NCI-H526 (cell line): ENCODE results near the gene SPDYE11.
"Not testable (repeated sequence)": the region's sequence is repeated elsewhere in the genome, so short reads cannot be mapped to it uniquely, and the experiment has no call there.

ENCODE experiments used
- DNase-seq, 2 experiments: peaks; one replicate each; lab custom pipeline; 2025; lab: John Stamatoyannopoulos, UW

The SPDYE11 gene, protein sequence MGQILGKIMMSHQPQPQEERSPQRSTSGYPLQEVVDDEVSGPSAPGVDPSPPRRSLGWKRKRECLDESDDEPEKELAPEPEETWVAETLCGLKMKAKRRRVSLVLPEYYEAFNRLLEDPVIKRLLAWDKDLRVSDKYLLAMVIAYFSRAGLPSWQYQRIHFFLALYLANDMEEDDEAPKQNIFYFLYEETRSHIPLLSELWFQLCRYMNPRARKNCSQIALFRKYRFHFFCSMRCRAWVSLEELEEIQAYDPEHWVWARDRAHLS

DNA sequence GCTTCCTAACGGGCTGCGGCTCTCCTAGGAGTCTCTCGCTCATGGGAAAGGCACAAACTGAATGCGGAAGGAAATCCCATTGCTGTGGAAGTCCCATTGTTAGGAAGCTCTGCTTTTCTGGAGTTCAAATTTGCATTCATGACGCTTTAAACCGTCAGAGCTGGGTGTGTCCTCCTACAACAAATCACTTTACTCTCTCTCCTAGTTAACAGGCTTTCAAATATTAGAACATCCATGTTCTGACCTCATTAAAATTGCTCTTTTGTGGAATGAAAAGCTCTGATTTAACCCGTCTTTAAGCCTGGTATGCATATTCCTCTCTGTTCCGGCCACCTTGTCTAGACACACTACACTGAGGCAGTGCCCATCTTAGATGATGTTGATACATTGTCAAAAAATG is at the start of gene SPDYE11:
Gene SPDYE11 (minus strand): TSS at position 101 of the 400 bp plus-strand sequence. CDS start 1,800 bp downstream, outside the sequence.
- DNase-seq = not testable (repeated sequence)

DNA sequence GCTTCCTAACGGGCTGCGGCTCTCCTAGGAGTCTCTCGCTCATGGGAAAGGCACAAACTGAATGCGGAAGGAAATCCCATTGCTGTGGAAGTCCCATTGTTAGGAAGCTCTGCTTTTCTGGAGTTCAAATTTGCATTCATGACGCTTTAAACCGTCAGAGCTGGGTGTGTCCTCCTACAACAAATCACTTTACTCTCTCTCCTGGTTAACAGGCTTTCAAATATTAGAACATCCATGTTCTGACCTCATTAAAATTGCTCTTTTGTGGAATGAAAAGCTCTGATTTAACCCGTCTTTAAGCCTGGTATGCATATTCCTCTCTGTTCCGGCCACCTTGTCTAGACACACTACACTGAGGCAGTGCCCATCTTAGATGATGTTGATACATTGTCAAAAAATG is 28.2 kb upstream of the SPDYE11 start, which contains the start of gene SPDYE9:
Gene SPDYE9 (minus strand): TSS at position 101 of the 400 bp plus-strand sequence. CDS start 1,800 bp downstream, outside the sequence.
- not testable (repeated sequence) for DNase-seq

DNA sequence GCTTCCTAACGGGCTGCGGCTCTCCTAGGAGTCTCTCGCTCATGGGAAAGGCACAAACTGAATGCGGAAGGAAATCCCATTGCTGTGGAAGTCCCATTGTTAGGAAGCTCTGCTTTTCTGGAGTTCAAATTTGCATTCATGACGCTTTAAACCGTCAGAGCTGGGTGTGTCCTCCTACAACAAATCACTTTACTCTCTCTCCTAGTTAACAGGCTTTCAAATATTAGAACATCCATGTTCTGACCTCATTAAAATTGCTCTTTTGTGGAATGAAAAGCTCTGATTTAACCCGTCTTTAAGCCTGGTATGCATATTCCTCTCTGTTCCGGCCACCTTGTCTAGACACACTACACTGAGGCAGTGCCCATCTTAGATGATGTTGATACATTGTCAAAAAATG is 28.0 kb downstream of the SPDYE11 start, which contains the start of gene SPDYE8:
Gene SPDYE8 (minus strand): TSS at position 101 of the 400 bp plus-strand sequence. CDS start 1,800 bp downstream, outside the sequence.
- not testable (repeated sequence) for DNase-seq

DNA sequence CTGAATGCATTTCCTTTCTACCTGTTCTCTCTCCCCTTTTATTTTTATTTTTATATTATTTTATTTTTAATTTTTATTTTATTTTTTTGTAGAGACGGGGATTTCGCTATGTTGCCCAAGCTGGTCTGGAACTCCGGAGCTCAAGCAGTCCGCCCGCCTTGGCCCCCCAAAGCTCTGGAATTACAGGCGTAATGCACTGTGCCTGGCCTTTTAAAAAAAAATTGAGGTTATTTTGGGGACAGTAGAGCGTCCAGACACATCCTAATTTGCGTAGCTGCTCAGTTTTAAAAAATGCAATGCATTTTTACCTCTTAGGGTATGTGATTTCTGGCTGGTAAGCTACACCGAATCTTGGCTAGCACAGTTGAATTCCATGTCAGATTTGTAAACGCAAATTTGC is 51.2 kb downstream of the SPDYE11 start:
- DNase-seq = not testable (repeated sequence)

DNA sequence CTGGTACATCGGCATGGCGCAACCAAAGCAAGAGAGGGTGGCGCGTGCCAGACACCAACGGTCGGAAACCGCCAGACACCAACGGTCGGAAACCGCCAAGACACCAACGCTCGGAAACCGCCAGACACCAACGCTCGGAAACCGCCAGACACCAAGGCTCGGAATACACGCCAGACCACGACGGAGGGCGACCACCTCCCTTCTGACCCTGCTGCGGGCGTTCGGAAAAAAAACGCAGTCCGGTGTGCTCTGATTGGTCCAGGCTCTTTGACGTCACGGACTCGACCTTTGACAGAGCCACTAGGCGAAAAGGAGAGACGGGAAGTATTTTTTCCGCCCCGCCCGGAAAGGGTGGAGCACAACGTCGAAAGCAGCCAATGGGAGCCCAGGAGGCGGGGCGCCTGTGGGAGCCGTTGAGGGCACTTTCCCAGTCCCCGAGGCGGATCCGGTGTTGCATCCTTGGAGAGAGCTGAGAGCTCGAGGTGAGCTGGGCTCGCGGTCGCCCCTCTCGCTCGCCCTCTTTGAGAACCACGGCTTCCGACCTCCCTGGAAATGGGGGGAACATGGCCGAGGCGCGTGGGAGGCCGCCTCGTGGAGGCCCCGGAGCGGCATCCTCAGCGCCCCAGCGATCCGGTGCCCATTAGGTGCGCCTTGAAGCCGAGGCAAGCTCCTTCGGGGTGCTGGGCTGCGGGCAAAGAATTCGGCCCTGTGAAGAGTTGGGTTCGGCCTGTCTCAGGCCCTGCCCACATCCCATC is 51.8 kb downstream of the SPDYE11 start:
- not testable (repeated sequence) for DNase-seq

DNA sequence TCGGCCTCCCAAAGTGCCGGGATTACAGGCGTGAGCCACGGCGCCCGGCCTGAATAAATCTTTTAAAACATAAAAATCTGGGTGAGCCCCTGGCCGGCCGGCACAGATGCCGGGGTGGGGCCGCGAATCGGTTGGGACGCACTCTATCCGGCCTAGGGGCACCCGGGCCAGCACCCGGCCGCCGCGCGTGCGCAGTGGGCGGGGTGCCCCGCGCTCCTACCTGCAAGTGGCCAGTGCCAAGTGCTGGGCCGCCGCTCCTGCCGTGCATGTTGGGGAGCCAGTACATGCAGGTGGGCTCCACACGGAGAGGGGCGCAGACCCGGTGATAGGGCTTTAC is 52.4 kb downstream of the SPDYE11 start:
- DNase-seq = not testable (repeated sequence)

DNA sequence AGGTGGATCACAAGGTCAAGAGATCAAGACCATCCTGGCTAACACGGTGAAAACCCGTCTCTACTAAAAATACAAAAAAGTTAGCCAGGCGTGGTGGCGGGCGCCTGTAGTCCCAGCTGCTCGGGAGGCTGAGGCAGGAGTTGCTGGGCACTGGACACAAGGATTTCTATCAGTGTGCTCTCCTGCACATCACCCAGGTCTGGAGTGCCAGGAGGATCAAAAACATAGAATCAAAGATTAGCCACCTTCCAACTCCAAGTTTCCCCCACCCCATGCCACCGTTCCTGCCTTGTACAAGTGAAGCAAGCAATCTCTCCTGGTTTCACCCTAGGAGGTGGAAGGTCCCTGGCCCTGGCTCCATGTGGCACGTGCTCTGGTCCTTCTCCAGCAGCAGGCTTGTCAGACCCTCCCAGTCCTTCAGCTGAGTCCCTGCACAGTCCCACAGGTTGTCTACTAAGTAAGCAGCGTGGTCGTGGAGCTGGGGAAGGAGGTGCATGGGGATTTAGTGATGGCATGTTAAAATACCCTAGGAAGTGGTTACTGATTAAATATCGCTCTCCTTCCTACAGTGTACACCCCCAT is 59.7 kb downstream of the SPDYE11 start:
- not testable (repeated sequence) for DNase-seq
